ENCODE results near the gene CCL4L2. TPM values are rescaled to one million over a fixed set of nuclear protein-coding genes. Genes with fewer than 3 reads are reported as not detected.
"Not testable (repeated sequence)": the region's sequence is repeated elsewhere in the genome, so short reads cannot be mapped to it uniquely, and the experiment has no call there.

Gene CCL4L2
- not detected for total RNA-seq

DNA sequence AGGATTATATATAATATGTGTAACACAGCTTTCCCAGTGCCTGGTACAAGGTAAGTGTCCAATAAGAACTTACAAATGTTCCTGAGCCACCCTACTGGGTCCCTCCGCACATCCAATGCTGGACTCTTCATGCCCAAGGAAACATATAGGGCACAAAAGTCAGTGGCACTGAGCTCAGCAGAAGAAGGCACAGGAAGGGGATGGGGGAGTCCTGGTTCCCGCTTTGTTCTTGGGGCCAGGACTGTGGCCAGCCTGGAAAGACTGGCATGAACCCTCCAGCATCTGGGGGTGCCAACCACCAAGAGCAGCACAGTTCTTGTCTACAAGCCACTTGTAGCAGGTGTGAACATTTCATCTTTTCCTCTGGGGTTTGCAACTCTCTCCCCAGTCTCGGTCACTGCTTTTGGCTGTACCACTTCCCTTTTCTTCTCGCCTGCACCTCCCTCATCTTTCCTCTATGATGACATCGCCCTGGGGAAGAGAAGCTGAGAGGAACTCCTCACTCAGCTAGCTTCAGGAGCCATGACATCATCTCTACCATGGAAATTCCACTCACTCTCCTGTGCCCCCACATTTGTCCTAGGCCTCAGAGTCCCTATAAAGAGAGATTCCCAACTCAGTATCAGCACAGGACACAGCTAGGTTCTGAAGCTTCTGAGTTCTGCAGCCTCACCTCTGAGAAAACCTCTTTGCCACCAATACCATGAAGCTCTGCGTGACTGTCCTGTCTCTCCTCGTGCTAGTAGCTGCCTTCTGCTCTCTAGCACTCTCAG lies at the start of gene CCL4L2:
Gene CCL4L2, plus strand, starts transcription at position 625 of the 773 bp plus-strand sequence.
- CTCF ChIA-PET; H3K9me3 Mint-ChIP-seq; H3K36me3 Mint-ChIP-seq (ENCODE audit: low read depth); H3K4me1 Mint-ChIP-seq; POLR2A ChIA-PET; H3K4me3 Mint-ChIP-seq; DNase-seq; H3K27ac Mint-ChIP-seq: not testable (repeated sequence)
- peaks cover 14% of the 10 kb centered on the region for H3K27me3 Mint-ChIP-seq

DNA sequence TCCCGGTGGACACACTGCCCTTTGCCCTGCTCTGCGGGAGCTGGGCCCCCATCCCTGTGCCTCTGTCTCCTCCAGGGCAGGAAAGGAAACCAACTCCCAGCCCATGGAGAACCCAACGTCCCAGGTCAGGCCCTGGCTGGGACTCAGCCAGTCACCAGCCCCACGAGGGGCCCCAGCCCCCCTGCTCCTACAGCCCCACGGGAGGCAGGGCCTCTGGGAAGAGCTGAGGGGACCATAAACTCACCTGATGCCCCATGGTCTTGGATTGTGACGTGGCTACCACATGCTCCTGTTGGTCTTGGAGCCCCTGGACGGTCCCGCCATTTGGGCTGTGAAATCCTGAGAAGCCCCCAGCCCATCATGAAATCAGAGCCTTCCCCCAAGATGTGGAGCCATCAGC lies 42.0 kb upstream of the CCL4L2 start:
- H3K36me3 Mint-ChIP-seq (ENCODE audit: low read depth); POLR2A ChIA-PET; H3K4me3 Mint-ChIP-seq; H3K27me3 Mint-ChIP-seq; H3K4me1 Mint-ChIP-seq; DNase-seq; H3K9me3 Mint-ChIP-seq; CTCF ChIA-PET; H3K27ac Mint-ChIP-seq: not testable (repeated sequence)

DNA sequence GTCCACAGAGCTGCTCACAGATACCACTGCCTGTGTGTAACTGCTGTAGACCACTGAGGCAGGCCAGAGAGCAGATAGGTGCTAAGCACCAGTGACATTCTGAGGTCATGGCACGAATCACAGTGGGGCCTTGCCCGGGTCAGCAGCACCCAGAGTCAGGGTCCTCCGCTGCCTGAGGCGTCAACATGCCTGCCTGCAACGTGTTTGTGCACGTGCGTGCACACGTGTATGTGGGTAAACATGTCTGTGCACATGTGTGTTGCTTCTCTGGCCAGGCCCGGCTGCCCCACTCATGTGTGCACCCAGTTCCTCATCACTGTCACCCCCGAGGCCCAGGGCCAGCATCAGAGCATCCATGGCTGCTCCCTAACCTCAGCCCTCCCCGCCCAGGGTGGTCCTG lies 34.3 kb upstream of the CCL4L2 start, which contains the start of gene TBC1D3B:
Gene TBC1D3B, minus strand, starts transcription at position 101 of the 400 bp plus-strand sequence. CDS start 1,586 bp downstream, outside the sequence.
- POLR2A ChIA-PET; H3K36me3 Mint-ChIP-seq (ENCODE audit: low read depth); H3K27ac Mint-ChIP-seq; H3K4me1 Mint-ChIP-seq; H3K9me3 Mint-ChIP-seq; CTCF ChIA-PET; H3K27me3 Mint-ChIP-seq; H3K4me3 Mint-ChIP-seq; DNase-seq: not testable (repeated sequence)

DNA sequence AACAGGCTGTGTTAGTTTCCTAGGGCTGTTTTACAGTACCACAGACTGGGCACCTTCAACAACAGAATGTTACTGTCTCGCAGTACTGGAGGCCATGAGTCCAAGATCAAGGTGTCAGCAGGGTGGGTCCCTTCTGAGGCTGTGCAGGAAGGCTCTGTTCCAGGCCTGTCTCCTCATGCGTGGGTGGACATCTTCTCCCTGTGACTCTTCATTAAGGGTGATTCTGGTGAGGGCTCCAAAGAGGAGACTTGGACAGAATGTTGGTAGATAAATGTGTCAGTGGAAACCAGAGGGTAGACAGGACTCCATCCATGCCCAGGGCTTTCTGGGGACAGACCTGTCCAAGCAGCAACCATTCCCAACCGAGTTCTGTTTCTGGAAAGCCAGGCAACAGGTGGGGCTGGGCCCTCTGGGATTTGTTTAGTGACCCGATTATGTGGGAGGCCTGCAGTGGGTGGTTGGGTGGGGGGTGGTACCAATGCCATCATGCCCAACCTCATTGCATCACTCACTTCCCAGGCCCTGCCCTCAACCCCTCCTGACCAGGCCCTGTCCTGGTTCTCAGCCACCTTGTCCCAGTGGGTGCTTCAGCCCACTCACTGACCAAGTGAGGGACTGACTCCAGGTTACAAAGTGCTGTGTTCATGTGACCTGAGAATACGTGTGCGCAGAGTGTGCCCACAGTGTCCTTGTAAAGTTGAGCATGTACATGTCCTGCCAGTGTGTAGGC lies 29.3 kb upstream of the CCL4L2 start:
- H3K36me3 Mint-ChIP-seq (ENCODE audit: low read depth); CTCF ChIA-PET; H3K9me3 Mint-ChIP-seq; H3K4me1 Mint-ChIP-seq; DNase-seq; POLR2A ChIA-PET; H3K27ac Mint-ChIP-seq; H3K4me3 Mint-ChIP-seq: not testable (repeated sequence)
- peaks cover 13% of the 10 kb centered on the region for H3K27me3 Mint-ChIP-seq

DNA sequence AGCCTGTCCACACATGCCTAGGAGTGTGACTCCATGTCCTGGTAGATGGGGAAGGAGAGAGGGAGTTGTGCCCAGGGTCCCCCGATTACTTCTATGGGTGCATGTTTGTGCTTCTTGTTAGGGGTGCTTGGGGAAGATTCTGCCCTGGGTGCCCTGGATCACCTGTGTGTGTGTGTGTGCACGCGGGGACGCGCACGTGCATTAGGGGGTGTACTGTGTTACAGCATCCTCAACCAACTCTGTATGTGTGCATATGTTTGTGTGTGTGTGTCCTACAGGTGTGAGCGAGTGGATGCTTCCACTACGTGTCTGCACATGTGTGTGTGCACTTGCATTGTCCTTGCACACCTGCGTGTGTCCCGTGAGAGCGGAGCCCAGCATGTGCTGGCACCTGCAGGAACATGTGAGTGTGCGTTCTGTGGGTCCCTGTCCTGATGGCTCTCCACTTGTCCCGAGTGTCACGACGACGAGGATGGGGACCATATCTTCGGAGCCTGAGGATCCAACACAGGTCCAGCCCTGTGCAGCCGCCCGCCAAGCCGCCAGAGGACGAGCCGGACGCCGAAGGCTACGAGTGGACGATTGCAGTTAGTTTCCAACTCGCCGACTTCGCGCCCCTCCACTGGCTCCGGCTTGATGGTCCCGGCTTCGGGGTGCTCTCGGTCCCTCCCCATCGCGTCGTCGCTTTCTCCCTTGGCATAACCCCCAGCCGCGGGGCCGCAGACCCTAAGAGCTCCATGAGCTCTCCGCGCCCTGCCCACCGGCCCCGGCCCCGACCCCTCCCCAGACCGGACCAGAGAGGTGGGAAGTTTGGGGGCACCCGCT lies 28.5 kb upstream of the CCL4L2 start:
- POLR2A ChIA-PET, result no interaction called here
- Mint-ChIP-seq H3K4me3 (no peak overlapping the region), H3K36me3 (ENCODE audit: low read depth) (no peaks in the 10 kb centered on the region), H3K9me3 (no peaks in the 10 kb centered on the region), H3K27ac (no peak overlapping the region), H3K4me1 (no peaks in the 10 kb centered on the region), H3K27me3 (peaks cover 13% of the 10 kb centered on the region)
- DNase-seq, result no peak
- CTCF ChIA-PET, result interaction anchor here (1.8 kb wide), 1 partner anchor 11 kb away, joined by 10 read pairs; no protein-coding TSS in a partner anchor

DNA sequence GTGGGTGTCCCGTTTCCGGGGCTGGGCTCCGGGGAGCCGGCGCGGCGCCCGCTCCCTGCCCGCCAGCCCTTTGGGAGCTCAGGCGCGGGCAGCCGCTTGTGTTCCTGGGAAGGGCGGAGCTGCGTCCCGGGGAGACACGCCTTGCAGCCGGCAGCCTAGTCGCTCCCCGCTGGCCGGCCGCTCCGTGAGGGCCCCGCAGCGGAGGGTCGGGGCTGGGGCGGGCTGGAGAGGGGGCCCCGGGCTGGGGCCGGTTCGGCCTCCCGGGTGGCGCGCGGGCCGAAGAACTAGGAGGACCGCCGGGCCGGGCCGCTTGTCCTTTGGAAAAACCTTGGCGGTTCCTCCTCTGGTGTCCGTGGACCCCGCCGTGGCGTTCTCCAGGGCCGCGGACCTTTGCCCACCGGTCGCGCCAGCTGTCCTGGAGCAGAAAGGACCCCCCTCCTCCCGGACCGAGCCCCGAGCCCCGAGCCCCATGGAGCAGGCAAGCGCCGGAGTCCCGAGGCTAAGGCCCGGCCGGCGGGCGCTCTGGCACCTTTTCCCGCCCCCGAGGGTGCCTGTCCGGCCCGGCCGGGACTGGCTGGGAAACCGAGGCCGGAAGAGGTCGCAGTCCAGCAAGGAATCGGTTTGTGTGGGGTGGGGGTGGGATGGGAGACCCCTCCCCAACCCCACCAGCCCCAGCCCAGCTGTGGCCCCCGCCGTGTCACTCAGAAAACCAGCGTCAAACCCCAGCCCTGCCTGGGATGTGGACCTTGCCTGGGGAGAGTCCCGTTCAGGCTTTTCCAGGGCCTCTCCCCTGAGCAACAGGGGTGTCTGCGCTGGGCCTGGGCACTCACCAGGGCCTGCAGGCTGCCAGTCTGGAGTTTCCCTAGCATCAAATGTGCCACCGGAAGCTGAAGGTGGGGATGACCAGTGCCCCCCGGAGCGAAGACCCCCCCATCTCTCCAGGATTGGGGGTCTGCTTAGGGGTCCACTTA lies 27.6 kb upstream of the CCL4L2 start:
- Mint-ChIP-seq H3K4me3 (no peak overlapping the region), H3K4me1 (no peaks in the 10 kb centered on the region), H3K9me3 (no peaks in the 10 kb centered on the region), H3K36me3 (ENCODE audit: low read depth) (no peaks in the 10 kb centered on the region), H3K27ac (no peak overlapping the region), H3K27me3 (peaks cover 15% of the 10 kb centered on the region)
- DNase-seq, result no peak
- ChIA-PET POLR2A (no interaction called here), CTCF (interaction anchor here (1.8 kb wide), 1 partner anchor 10 kb away, joined by 10 read pairs; no protein-coding TSS in a partner anchor)

DNA sequence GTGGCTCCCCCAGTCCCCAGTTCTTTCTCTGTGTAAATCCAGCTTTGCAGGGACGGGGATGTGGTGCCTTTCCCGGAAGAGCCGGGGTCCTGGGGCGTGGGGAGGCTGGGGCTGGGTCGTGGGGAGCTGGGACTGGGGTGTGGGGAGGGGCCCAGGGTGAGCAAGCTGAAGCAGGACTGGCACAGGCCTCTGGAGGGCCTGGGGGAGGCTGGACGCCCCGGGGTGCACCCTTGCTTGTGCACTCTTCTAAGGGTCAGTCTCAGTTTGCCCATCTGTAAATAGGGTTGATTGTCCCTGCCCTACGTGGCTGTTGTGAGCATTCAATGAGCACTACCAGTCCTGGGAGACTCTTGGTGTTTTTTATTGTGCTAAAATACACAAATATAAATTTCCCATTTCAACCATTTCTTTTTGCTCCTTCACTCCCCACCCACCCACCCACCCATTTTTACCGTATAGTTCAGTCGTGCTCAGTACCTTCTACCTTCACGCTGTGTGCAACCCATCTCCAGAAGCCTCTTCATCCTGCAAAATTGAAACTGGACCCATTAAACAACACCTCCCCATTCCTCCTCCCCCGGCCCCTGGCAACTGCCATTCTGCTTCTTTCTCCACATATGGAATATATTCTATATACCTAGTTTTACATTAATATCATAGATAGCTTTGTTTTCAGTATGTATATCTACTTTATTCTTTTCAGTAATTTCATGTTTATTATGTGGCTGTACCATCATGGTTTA lies 26.7 kb upstream of the CCL4L2 start:
- no peak for DNase-seq
- ChIA-PET CTCF (interaction anchor here (1.8 kb wide), 1 partner anchor 9 kb away, joined by 10 read pairs; no protein-coding TSS in a partner anchor), POLR2A (no interaction called here)
- Mint-ChIP-seq H3K4me1 (no peaks in the 10 kb centered on the region), H3K27me3 (peaks cover 15% of the 10 kb centered on the region), H3K36me3 (ENCODE audit: low read depth) (no peaks in the 10 kb centered on the region), H3K9me3 (no peaks in the 10 kb centered on the region), H3K4me3 (no peak overlapping the region), H3K27ac (no peak overlapping the region)

DNA sequence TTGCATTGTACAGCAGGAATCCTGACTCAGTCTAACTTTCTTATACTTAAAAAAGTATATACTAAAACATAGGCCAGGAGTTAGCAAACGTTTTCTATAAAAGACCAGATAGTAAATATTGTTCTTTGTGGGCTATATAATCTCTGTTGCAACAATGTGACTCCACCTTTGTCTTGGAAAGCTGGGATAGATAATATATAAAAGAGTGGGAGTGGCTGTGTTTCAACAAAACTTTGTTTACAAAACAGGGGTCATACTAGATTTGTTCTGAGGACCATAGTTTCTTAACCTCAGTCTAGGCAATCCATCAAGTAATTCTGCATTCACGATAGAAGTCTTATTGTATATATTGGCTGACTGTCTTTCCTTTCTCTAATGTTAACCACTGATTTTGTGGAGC lies 25.4 kb upstream of the CCL4L2 start:
- Mint-ChIP-seq H3K4me1 (no peaks in the 10 kb centered on the region), H3K27ac (no peak overlapping the region), H3K4me3 (no peak overlapping the region), H3K27me3 (peaks cover 17% of the 10 kb centered on the region), H3K36me3 (ENCODE audit: low read depth) (no peaks in the 10 kb centered on the region), H3K9me3 (no peaks in the 10 kb centered on the region)
- no peak for DNase-seq
- ChIA-PET POLR2A (no interaction called here), CTCF (no interaction called here)

DNA sequence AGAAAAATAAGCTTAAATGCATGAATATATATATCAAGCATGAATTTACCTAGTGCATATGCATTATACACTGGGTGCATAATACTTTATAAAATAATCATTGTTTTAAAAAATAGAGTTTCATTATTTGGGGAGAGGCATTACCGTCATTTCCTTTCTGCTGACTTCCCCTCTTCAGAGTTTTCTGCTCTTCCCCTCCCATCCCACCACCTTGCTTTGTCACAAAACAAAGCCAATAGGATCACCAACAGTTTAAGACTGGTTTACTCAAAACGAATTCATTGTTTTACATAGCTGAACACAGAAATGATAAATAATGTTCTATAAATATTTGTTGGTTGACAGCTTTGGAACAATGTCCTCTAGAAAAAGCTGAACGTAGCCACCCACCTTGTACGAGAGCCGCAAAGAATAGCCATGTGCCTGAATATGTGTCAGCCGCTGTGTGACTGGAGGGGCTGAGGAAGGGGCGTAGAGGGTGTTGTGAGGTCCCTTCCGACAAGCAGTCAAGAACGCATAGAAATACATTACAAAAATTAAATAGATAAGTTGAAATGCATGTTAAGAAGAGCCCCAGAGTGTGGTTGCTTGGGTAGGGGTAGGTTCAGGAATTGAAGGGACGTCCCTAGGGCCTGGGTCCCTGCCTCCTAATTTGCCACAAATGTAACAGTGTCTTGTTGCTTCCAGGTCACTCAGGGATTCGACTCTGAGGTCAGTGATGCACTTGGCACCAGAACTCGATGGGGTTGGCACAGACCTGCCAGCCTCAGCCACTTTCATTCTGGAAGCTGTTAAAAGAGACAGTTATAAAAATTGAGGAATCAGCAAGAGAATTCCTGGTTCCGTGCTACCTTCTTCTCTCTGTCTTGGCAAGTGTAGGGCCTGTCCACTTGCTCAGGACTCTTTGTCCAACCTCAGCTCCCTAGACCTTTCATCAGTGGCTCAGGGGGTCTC lies 23.8 kb upstream of the CCL4L2 start:
- H3K4me1 Mint-ChIP-seq; H3K27ac Mint-ChIP-seq; H3K36me3 Mint-ChIP-seq (ENCODE audit: low read depth); DNase-seq; H3K4me3 Mint-ChIP-seq; POLR2A ChIA-PET; H3K9me3 Mint-ChIP-seq; CTCF ChIA-PET: not testable (repeated sequence)
- H3K27me3 Mint-ChIP-seq, result peaks cover 10% of the 10 kb centered on the region

DNA sequence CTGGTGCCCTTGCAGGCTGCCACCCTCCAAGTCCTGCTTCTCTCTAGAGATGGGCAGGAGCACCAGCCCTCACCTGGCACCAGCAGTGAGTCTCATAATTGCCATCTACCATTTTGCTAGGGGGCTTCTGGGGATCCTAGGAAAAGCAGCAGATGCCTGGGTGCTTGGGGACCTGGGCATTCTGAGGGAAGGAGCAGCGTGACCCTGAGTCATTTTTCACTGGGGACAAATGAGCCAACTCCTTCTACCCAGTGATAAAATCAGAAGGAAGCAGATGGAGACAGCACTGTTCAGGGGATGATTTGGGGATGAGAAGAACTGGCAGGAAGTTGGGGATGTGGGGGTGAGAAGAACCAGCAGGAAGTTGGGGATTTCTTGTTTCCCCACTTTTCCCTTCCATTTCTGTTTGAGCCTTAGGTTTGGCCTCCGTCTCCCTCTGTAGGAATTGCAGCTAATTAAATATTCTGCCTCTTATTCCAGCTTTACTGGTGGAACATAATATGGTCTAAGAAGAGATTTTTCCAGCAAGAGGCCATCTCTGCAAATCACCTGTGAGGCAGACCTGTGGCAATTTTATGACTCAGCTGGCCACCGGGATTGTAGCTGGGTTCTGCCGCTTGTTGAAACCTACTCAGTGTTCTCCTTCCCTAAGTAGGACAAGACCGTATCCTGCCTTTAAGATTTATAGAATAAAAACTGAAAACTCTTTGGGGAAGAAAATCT lies 22.8 kb upstream of the CCL4L2 start:
- CTCF ChIA-PET; H3K4me3 Mint-ChIP-seq; H3K9me3 Mint-ChIP-seq; H3K27ac Mint-ChIP-seq; POLR2A ChIA-PET; H3K4me1 Mint-ChIP-seq; DNase-seq; H3K36me3 Mint-ChIP-seq (ENCODE audit: low read depth): not testable (repeated sequence)
- peaks cover 14% of the 10 kb centered on the region for H3K27me3 Mint-ChIP-seq
